Activated B cell treated with CpG ODN at 0.5 μM for 24 hours (primary cell): ENCODE data around the gene KIAA0040. TPM values are rescaled to one million over a fixed set of nuclear protein-coding genes. Genes with fewer than 3 reads are reported as not detected.
A peak's percentile ranks its signal among the peaks of the same experiment; 100 is the strongest.

Experiments used
- ATAC-seq: fragments of 200-7000 bp; cut with Tn5 transposase; one replicate; pipeline ENCODE4 v1.10.0; 2021; ENCODE audit warnings: low read depth, mild to moderate bottlenecking, moderate library complexity
- CTCF ChIA-PET: fragments of 350-600 bp; sonication (Branson Sonifier 250); formaldehyde crosslinking; loops from one replicate; lab custom pipeline; 2021; ENCODE audit warnings: antibody characterized with exemption; lab: Charles Lee
- POLR2A ChIA-PET: fragments of 350-600 bp; sonication (Branson Sonifier 250); formaldehyde crosslinking; loops from one replicate; lab custom pipeline; 2021; ENCODE audit warnings: antibody characterized with exemption; lab: Charles Lee
- DNase-seq: peaks from one replicate; pipeline ENCODE4 v3.0.0; 2022
- H3K27ac Mint-ChIP-seq: one replicate; pipeline ENCODE4 v1.8.0; 2020; ENCODE audit warnings: mixed read lengths
- H3K27me3 Mint-ChIP-seq: one replicate; pipeline ENCODE4 v1.8.0; 2021; ENCODE audit warnings: mixed read lengths
- H3K36me3 Mint-ChIP-seq: one replicate; pipeline ENCODE4 v1.8.0; 2021; ENCODE audit warnings: low read depth, mixed read lengths
- H3K4me1 Mint-ChIP-seq: one replicate; pipeline ENCODE4 v1.8.0; 2021; ENCODE audit warnings: mixed read lengths
- H3K4me3 Mint-ChIP-seq: one replicate; pipeline ENCODE4 v1.8.0; 2020; ENCODE audit warnings: mild to moderate bottlenecking, mixed read lengths
- H3K9me3 Mint-ChIP-seq: one replicate; pipeline ENCODE4 v1.8.0; 2020; ENCODE audit warnings: mixed read lengths
- CTCF ChIP-seq: fragments of 200-600 bp; IDR thresholded peaks from one replicate; pipeline ENCODE4 v1.8.0; 2022; ENCODE audit warnings: antibody characterized with exemption, mild to moderate bottlenecking
- intact Hi-C: fragments of 100-400 bp; cut with micrococcal nuclease; formaldehyde crosslinking; loops from one replicate; pipeline ENCODE4 v1.15.1; 2024
- total RNA-seq: library from RNA; stranded (reverse); gene quantifications from 2 replicates; pipeline ENCODE4 v1.2.3, GENCODE V29; 2022

Gene KIAA0040
- total RNA-seq, 1 donor from 2014 or later = 57.2 TPM

GRCh38 chr1:175148068-175148467 lies 44.5 kb downstream of the KIAA0040 start:
- Mint-ChIP-seq H3K27ac (no peak overlapping the region), H3K4me1 (peaks cover 6% of the 10 kb centered on the region), H3K4me3 (no peak overlapping the region), H3K27me3 (peaks cover 25% of the 10 kb centered on the region), H3K36me3 (no peaks in the 10 kb centered on the region), H3K9me3 (no peaks in the 10 kb centered on the region)
- intact Hi-C loops = no loop called here
- ChIA-PET POLR2A (no interaction called here), CTCF (interaction anchor here (5.0 to 9.3 kb wide), 2 partner anchors 22 to 171 kb away, joined by 24 to 252 read pairs; no protein-coding TSS in a partner anchor)
- DNase-seq = no peak
- no peak for ATAC-seq
- no peak for TF ChIP-seq CTCF

- Mint-ChIP-seq H3K27me3 (peaks cover 25% of the 10 kb centered on the region), H3K9me3 (no peaks in the 10 kb centered on the region), H3K36me3 (no peaks in the 10 kb centered on the region), H3K4me3 (no peak overlapping the region), H3K27ac (no peak overlapping the region), H3K4me1 (peaks cover 10% of the 10 kb centered on the region)
- POLR2A ChIA-PET = no interaction called here
- no peak for TF ChIP-seq CTCF
- CTCF ChIA-PET = interaction anchor here (0.7 to 9.3 kb wide), 6 partner anchors 8 to 184 kb away, joined by 3 to 252 read pairs (median 18); no protein-coding TSS in a partner anchor
- ATAC-seq (no peak), DNase-seq (no peak)
- intact Hi-C loops = no loop called here
Measured at GRCh38 chr1:175147569-175147968, 45.0 kb downstream of the KIAA0040 start.

GRCh38 chr1:175146529-175147213 lies 45.9 kb downstream of the KIAA0040 start:
- intact Hi-C loops = loop anchor here (1.0 kb wide), 1 partner anchor 117 kb away; no protein-coding TSS in a partner anchor
- ChIA-PET POLR2A (no interaction called here), CTCF (interaction anchor here (0.6 to 9.3 kb wide), 17 partner anchors 9 to 1767 kb away, joined by 3 to 252 read pairs (median 4); no protein-coding TSS in a partner anchor)
- no peaks in the 10 kb centered on the region for H3K36me3 Mint-ChIP-seq
- ATAC-seq (peak; percentile 92), DNase-seq (peak; percentile 63)
- H3K4me3 Mint-ChIP-seq = no peak overlapping the region
- H3K27me3 Mint-ChIP-seq = peaks cover 24% of the 10 kb centered on the region
- peaks cover 15% of the 10 kb centered on the region for H3K4me1 Mint-ChIP-seq
- no peaks in the 10 kb centered on the region for H3K9me3 Mint-ChIP-seq
- TF ChIP-seq CTCF = no peak
- no peak overlapping the region for H3K27ac Mint-ChIP-seq

- no peak overlapping the region for H3K27ac Mint-ChIP-seq
- no peaks in the 10 kb centered on the region for H3K36me3 Mint-ChIP-seq
- POLR2A ChIA-PET = no interaction called here
- TF ChIP-seq CTCF = no peak
- no peak for DNase-seq
- no peak overlapping the region for H3K4me3 Mint-ChIP-seq
- peaks cover 17% of the 10 kb centered on the region for H3K4me1 Mint-ChIP-seq
- no peak for ATAC-seq
- no peaks in the 10 kb centered on the region for H3K9me3 Mint-ChIP-seq
- intact Hi-C loops = loop anchor here (1.0 kb wide), 1 partner anchor 117 kb away; no protein-coding TSS in a partner anchor
- CTCF ChIA-PET = interaction anchor here (0.6 to 9.3 kb wide), 15 partner anchors 9 to 603 kb away, joined by 3 to 252 read pairs (median 4); no protein-coding TSS in a partner anchor
- peaks cover 18% of the 10 kb centered on the region for H3K27me3 Mint-ChIP-seq
Measured at GRCh38 chr1:175145899-175146528, 46.6 kb downstream of the KIAA0040 start.

- no peak for TF ChIP-seq CTCF
- no peaks in the 10 kb centered on the region for H3K9me3 Mint-ChIP-seq
- H3K4me3 Mint-ChIP-seq = no peak overlapping the region
- DNase-seq = no peak
- H3K36me3 Mint-ChIP-seq = no peaks in the 10 kb centered on the region
- POLR2A ChIA-PET = no interaction called here
- ATAC-seq = no peak
- peaks cover 18% of the 10 kb centered on the region for H3K4me1 Mint-ChIP-seq
- CTCF ChIA-PET = interaction anchor here (5.3 kb wide), 1 partner anchor 13 kb away, joined by 41 read pairs; no protein-coding TSS in a partner anchor
- H3K27ac Mint-ChIP-seq = no peak overlapping the region
- peaks cover 21% of the 10 kb centered on the region for H3K27me3 Mint-ChIP-seq
- intact Hi-C loops = no loop called here
Measured at GRCh38 chr1:175138579-175138978, 54.0 kb downstream of the KIAA0040 start.
